Measurements from ENCODE around the gene CLEC9A.
"Not testable (repeated sequence)": the region's sequence is repeated elsewhere in the genome, so short reads cannot be mapped to it uniquely, and the experiment has no call there.

Gene CLEC9A

GRCh38 chr12:10030446-10030845 lies at the start of gene CLEC9A:
Gene CLEC9A (plus strand): TSS chr12:10030682. CDS start chr12:10052688, 22,006 bp downstream.
- Mint-ChIP-seq H3K27me3 (ENCODE audit: low read depth) (peaks cover 21% of the 10 kb centered on the region), H3K9me3 (no peaks in the 10 kb centered on the region), H3K4me1 (ENCODE audit: low read depth) (no peaks in the 10 kb centered on the region), H3K4me3 (no peak within 1 kb of the TSS), H3K36me3 (ENCODE audit: low read depth) (no peaks in the 10 kb centered on the region), H3K27ac (no peak within 1 kb of the TSS)

- Mint-ChIP-seq H3K27ac (no peak overlapping the region), H3K27me3 (ENCODE audit: low read depth) (peaks cover 58% of the 10 kb centered on the region), H3K9me3 (no peaks in the 10 kb centered on the region), H3K36me3 (ENCODE audit: low read depth) (no peaks in the 10 kb centered on the region), H3K4me1 (ENCODE audit: low read depth) (no peaks in the 10 kb centered on the region), H3K4me3 (no peak overlapping the region)
These were observed 38.6 kb upstream of the CLEC9A start for GRCh38 chr12:9991876-9992275.

- H3K9me3 Mint-ChIP-seq: no peaks in the 10 kb centered on the region
- no peak overlapping the region for H3K4me3 Mint-ChIP-seq
- H3K4me1 Mint-ChIP-seq (ENCODE audit: low read depth): no peaks in the 10 kb centered on the region
- no peak overlapping the region for H3K27ac Mint-ChIP-seq
- peaks cover 62% of the 10 kb centered on the region for H3K27me3 Mint-ChIP-seq (ENCODE audit: low read depth)
- H3K36me3 Mint-ChIP-seq (ENCODE audit: low read depth): no peaks in the 10 kb centered on the region
These were observed 38.2 kb upstream of the CLEC9A start for GRCh38 chr12:9992296-9992695.

- no peak within 1 kb of the TSS for H3K27ac Mint-ChIP-seq
- H3K9me3 Mint-ChIP-seq: no peaks in the 10 kb centered on the region
- H3K36me3 Mint-ChIP-seq (ENCODE audit: low read depth): no peaks in the 10 kb centered on the region
- peaks cover 50% of the 10 kb centered on the region for H3K27me3 Mint-ChIP-seq (ENCODE audit: low read depth)
- no peak within 1 kb of the TSS for H3K4me3 Mint-ChIP-seq
- H3K4me1 Mint-ChIP-seq (ENCODE audit: low read depth): no peaks in the 10 kb centered on the region
These were observed 31.5 kb upstream of the CLEC9A start, which contains the start of gene CLEC1B for GRCh38 chr12:9999016-9999415. Gene CLEC1B (minus strand): TSS chr12:9999121. CDS start chr12:9999100, 21 bp downstream.

- H3K9me3 Mint-ChIP-seq: no peaks in the 10 kb centered on the region
These were observed 29.2 kb upstream of the CLEC9A start for GRCh38 chr12:10001171-10001776.

GRCh38 chr12:10012630-10013330 lies 17.7 kb upstream of the CLEC9A start:
- Mint-ChIP-seq H3K9me3 (no peaks in the 10 kb centered on the region), H3K36me3 (ENCODE audit: low read depth) (no peaks in the 10 kb centered on the region), H3K27me3 (ENCODE audit: low read depth) (peaks cover 58% of the 10 kb centered on the region), H3K27ac (no peak overlapping the region), H3K4me3 (no peak overlapping the region), H3K4me1 (ENCODE audit: low read depth) (no peaks in the 10 kb centered on the region)

More at GRCh38 chr12:10001171-10001776, 29.2 kb upstream of the CLEC9A start:
- peaks cover 44% of the 10 kb centered on the region for H3K27me3 Mint-ChIP-seq (ENCODE audit: low read depth)
- no peak overlapping the region for H3K4me3 Mint-ChIP-seq
- H3K27ac Mint-ChIP-seq: no peak overlapping the region
- no peaks in the 10 kb centered on the region for H3K36me3 Mint-ChIP-seq (ENCODE audit: low read depth)
- H3K4me1 Mint-ChIP-seq (ENCODE audit: low read depth): no peaks in the 10 kb centered on the region

GRCh38 chr12:10015450-10015849 lies 15.0 kb upstream of the CLEC9A start:
- H3K27ac Mint-ChIP-seq: no peak overlapping the region
- H3K4me1 Mint-ChIP-seq (ENCODE audit: low read depth): no peaks in the 10 kb centered on the region
- no peak overlapping the region for H3K4me3 Mint-ChIP-seq
- H3K9me3 Mint-ChIP-seq: no peaks in the 10 kb centered on the region
- no peaks in the 10 kb centered on the region for H3K36me3 Mint-ChIP-seq (ENCODE audit: low read depth)
- peaks cover 46% of the 10 kb centered on the region for H3K27me3 Mint-ChIP-seq (ENCODE audit: low read depth)

- Mint-ChIP-seq H3K4me1 (ENCODE audit: low read depth) (no peaks in the 10 kb centered on the region), H3K27me3 (ENCODE audit: low read depth) (peaks cover 41% of the 10 kb centered on the region), H3K4me3 (no peak overlapping the region), H3K36me3 (ENCODE audit: low read depth) (no peaks in the 10 kb centered on the region), H3K9me3 (no peaks in the 10 kb centered on the region), H3K27ac (no peak overlapping the region)
These were observed 13.6 kb upstream of the CLEC9A start for GRCh38 chr12:10016881-10017280.

GRCh38 chr12:10018386-10018785 lies 12.1 kb upstream of the CLEC9A start:
- no peak overlapping the region for H3K4me3 Mint-ChIP-seq
- H3K27ac Mint-ChIP-seq: no peak overlapping the region
- H3K36me3 Mint-ChIP-seq (ENCODE audit: low read depth): no peaks in the 10 kb centered on the region
- no peaks in the 10 kb centered on the region for H3K4me1 Mint-ChIP-seq (ENCODE audit: low read depth)
- H3K9me3 Mint-ChIP-seq: no peaks in the 10 kb centered on the region
- peaks cover 33% of the 10 kb centered on the region for H3K27me3 Mint-ChIP-seq (ENCODE audit: low read depth)

GRCh38 chr12:10021342-10021741 lies 9.1 kb upstream of the CLEC9A start:
- Mint-ChIP-seq H3K27ac (no peak overlapping the region), H3K9me3 (no peaks in the 10 kb centered on the region), H3K27me3 (ENCODE audit: low read depth) (peaks cover 17% of the 10 kb centered on the region), H3K4me3 (no peak overlapping the region), H3K36me3 (ENCODE audit: low read depth) (no peaks in the 10 kb centered on the region), H3K4me1 (ENCODE audit: low read depth) (no peaks in the 10 kb centered on the region)

GRCh38 chr12:10025236-10025635 lies 5.2 kb upstream of the CLEC9A start:
- no peaks in the 10 kb centered on the region for H3K4me1 Mint-ChIP-seq (ENCODE audit: low read depth)
- H3K4me3 Mint-ChIP-seq: no peak overlapping the region
- H3K9me3 Mint-ChIP-seq: no peaks in the 10 kb centered on the region
- no peak overlapping the region for H3K27ac Mint-ChIP-seq
- H3K27me3 Mint-ChIP-seq (ENCODE audit: low read depth): peaks cover 26% of the 10 kb centered on the region
- H3K36me3 Mint-ChIP-seq (ENCODE audit: low read depth): no peaks in the 10 kb centered on the region

- H3K36me3 Mint-ChIP-seq (ENCODE audit: low read depth); H3K9me3 Mint-ChIP-seq; H3K27ac Mint-ChIP-seq; H3K4me1 Mint-ChIP-seq (ENCODE audit: low read depth); H3K4me3 Mint-ChIP-seq: not testable (repeated sequence)
- peaks cover 24% of the 10 kb centered on the region for H3K27me3 Mint-ChIP-seq (ENCODE audit: low read depth)
These were observed 3.8 kb upstream of the CLEC9A start for GRCh38 chr12:10026666-10027065.

- H3K4me1 Mint-ChIP-seq (ENCODE audit: low read depth): no peaks in the 10 kb centered on the region
- peaks cover 25% of the 10 kb centered on the region for H3K27me3 Mint-ChIP-seq (ENCODE audit: low read depth)
- no peak overlapping the region for H3K4me3 Mint-ChIP-seq
- H3K9me3 Mint-ChIP-seq: no peaks in the 10 kb centered on the region
- H3K27ac Mint-ChIP-seq: no peak overlapping the region
- no peaks in the 10 kb centered on the region for H3K36me3 Mint-ChIP-seq (ENCODE audit: low read depth)
These were observed 3.2 kb upstream of the CLEC9A start for GRCh38 chr12:10027311-10027710.

- no peaks in the 10 kb centered on the region for H3K4me1 Mint-ChIP-seq (ENCODE audit: low read depth)
- H3K27me3 Mint-ChIP-seq (ENCODE audit: low read depth): peaks cover 25% of the 10 kb centered on the region
- H3K36me3 Mint-ChIP-seq (ENCODE audit: low read depth): no peaks in the 10 kb centered on the region
- H3K9me3 Mint-ChIP-seq: no peaks in the 10 kb centered on the region
- H3K27ac Mint-ChIP-seq: no peak overlapping the region
- H3K4me3 Mint-ChIP-seq: no peak overlapping the region
These were observed 2.8 kb upstream of the CLEC9A start for GRCh38 chr12:10027721-10028120.

GRCh38 chr12:10031321-10031720 lies 839 bp downstream of the CLEC9A start:
- no peaks in the 10 kb centered on the region for H3K4me1 Mint-ChIP-seq (ENCODE audit: low read depth)
- H3K27ac Mint-ChIP-seq: no peak overlapping the region
- H3K4me3 Mint-ChIP-seq: no peak overlapping the region
- H3K27me3 Mint-ChIP-seq (ENCODE audit: low read depth): peaks cover 24% of the 10 kb centered on the region
- H3K9me3 Mint-ChIP-seq: no peaks in the 10 kb centered on the region
- no peaks in the 10 kb centered on the region for H3K36me3 Mint-ChIP-seq (ENCODE audit: low read depth)
